Ishikawa (cell line): ENCODE data around the gene CEND1.

Experiments used
- CEBPB ChIP-seq: IDR thresholded peaks from 2 replicates; pipeline ENCODE4 v1.6.1; 2012
- CREB1 ChIP-seq: IDR thresholded peaks from 2 replicates; pipeline ENCODE4 v1.6.1; 2012; ENCODE audit warnings: low read depth
- EGR1 ChIP-seq: IDR thresholded peaks from 2 replicates; pipeline ENCODE4 v1.6.1; 2012
- EP300 ChIP-seq: IDR thresholded peaks from 2 replicates; pipeline ENCODE4 v1.6.1; 2012; ENCODE audit warnings: borderline replicate concordance
- FOXM1 ChIP-seq: IDR thresholded peaks from 2 replicates; pipeline ENCODE4 v1.6.1; 2012; ENCODE audit warnings: low read depth, borderline replicate concordance
- NFIC ChIP-seq: IDR thresholded peaks from 2 replicates; pipeline ENCODE4 v1.6.1; 2012
- TAF1 ChIP-seq: IDR thresholded peaks from 2 replicates; pipeline ENCODE4 v1.6.1; 2012; ENCODE audit warnings: low read depth, mild to moderate bottlenecking
- TCF12 ChIP-seq: IDR thresholded peaks from 2 replicates; pipeline ENCODE4 v1.6.1; 2012; ENCODE audit warnings: low read depth
- TEAD4 ChIP-seq: IDR thresholded peaks from 2 replicates; pipeline ENCODE4 v1.6.1; 2012
- ZBTB7A ChIP-seq: IDR thresholded peaks from 2 replicates; pipeline ENCODE4 v1.6.1; 2012; ENCODE audit warnings: low read depth
- TF ChIP-seq, protein P1 (sequence below): IDR thresholded peaks from 2 replicates; pipeline ENCODE4 v1.6.1; 2012
- TF ChIP-seq, protein P2 (sequence below): IDR thresholded peaks from 2 replicates; pipeline ENCODE4 v1.6.1; 2012; ENCODE audit warnings: low read depth, mild to moderate bottlenecking

GRCh38 chr11:773830-774229, 16.1 kb downstream of the CEND1 start:
- TF ChIP-seq, protein P1, sequence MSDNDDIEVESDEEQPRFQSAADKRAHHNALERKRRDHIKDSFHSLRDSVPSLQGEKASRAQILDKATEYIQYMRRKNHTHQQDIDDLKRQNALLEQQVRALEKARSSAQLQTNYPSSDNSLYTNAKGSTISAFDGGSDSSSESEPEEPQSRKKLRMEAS, result no peak
- TF ChIP-seq EP300, result no peak
- no peak for TF ChIP-seq TEAD4
- TF ChIP-seq, protein P2, sequence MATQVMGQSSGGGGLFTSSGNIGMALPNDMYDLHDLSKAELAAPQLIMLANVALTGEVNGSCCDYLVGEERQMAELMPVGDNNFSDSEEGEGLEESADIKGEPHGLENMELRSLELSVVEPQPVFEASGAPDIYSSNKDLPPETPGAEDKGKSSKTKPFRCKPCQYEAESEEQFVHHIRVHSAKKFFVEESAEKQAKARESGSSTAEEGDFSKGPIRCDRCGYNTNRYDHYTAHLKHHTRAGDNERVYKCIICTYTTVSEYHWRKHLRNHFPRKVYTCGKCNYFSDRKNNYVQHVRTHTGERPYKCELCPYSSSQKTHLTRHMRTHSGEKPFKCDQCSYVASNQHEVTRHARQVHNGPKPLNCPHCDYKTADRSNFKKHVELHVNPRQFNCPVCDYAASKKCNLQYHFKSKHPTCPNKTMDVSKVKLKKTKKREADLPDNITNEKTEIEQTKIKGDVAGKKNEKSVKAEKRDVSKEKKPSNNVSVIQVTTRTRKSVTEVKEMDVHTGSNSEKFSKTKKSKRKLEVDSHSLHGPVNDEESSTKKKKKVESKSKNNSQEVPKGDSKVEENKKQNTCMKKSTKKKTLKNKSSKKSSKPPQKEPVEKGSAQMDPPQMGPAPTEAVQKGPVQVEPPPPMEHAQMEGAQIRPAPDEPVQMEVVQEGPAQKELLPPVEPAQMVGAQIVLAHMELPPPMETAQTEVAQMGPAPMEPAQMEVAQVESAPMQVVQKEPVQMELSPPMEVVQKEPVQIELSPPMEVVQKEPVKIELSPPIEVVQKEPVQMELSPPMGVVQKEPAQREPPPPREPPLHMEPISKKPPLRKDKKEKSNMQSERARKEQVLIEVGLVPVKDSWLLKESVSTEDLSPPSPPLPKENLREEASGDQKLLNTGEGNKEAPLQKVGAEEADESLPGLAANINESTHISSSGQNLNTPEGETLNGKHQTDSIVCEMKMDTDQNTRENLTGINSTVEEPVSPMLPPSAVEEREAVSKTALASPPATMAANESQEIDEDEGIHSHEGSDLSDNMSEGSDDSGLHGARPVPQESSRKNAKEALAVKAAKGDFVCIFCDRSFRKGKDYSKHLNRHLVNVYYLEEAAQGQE, result no peak
- no peak for TF ChIP-seq NFIC
- TF ChIP-seq CREB1, result no peak
- TF ChIP-seq EGR1, result no peak
- TF ChIP-seq TAF1, result no peak
- TF ChIP-seq ZBTB7A, result no peak
- TF ChIP-seq TCF12, result no peak
- no peak for TF ChIP-seq CEBPB
- no peak for TF ChIP-seq FOXM1
